GM23338 (cell line): ENCODE measurements around the gene PKHD1. TPM values are rescaled to one million over a fixed set of nuclear protein-coding genes. Genes with fewer than 3 reads are reported as not detected.

Experiments
- ATAC-seq: fragments of 200-7000 bp; cut with Tn5 transposase; 3 replicates; pipeline ENCODE4 v1.9.1; 2020
- DNase-seq: peaks from one replicate; pipeline ENCODE4 v3.0.0-alpha.2; 2015; ENCODE audit warnings: low spot score
- H2AFZ ChIP-seq: fragments of 200-600 bp; sonication (generic); 2 replicates; pipeline ENCODE4 v1.8.0; 2016; ENCODE audit warnings: antibody characterized with exemption, mild to moderate bottlenecking, moderate library complexity
- H3F3A ChIP-seq: fragments of 200-600 bp; sonication (generic); replicated peaks from 2 replicates; pipeline ENCODE4 v1.8.0; 2017; ENCODE audit warnings: antibody characterized with exemption, mixed run types, low read depth
- H3K27ac ChIP-seq: fragments of 200-600 bp; sonication (generic); 2 replicates; pipeline ENCODE4 v1.6.1; 2016; ENCODE audit warnings: low read depth
- H3K27me3 ChIP-seq: fragments of 200-600 bp; sonication (generic); 2 replicates; pipeline ENCODE4 v1.8.0; 2016; ENCODE audit warnings: mild to moderate bottlenecking, mixed run types, moderate library complexity; ENCODE audit not compliant: insufficient read depth
- H3K36me3 ChIP-seq: fragments of 200-600 bp; sonication (generic); 2 replicates; pipeline ENCODE4 v1.8.0; 2016; ENCODE audit warnings: mild to moderate bottlenecking; ENCODE audit not compliant: insufficient read depth
- H3K4me1 ChIP-seq: fragments of 200-600 bp; sonication (generic); 2 replicates; pipeline ENCODE4 v1.8.0; 2016; ENCODE audit warnings: mild to moderate bottlenecking, moderate library complexity; ENCODE audit not compliant: insufficient read depth
- H3K4me2 ChIP-seq: fragments of 200-600 bp; sonication (generic); 2 replicates; pipeline ENCODE4 v1.7.1; 2017; ENCODE audit warnings: mixed run types
- H3K4me3 ChIP-seq: fragments of 200-600 bp; sonication (generic); 2 replicates; pipeline ENCODE4 v1.6.1; 2016; ENCODE audit warnings: mixed run types
- H3K79me2 ChIP-seq: fragments of 200-600 bp; sonication (generic); replicated peaks from 2 replicates; pipeline ENCODE4 v1.8.0; 2017; ENCODE audit warnings: mild to moderate bottlenecking; ENCODE audit not compliant: insufficient read depth
- H3K9me2 ChIP-seq: fragments of 200-600 bp; sonication (generic); 2 replicates; pipeline ENCODE4 v1.8.0; 2017; ENCODE audit not compliant: insufficient read depth
- H4K20me1 ChIP-seq: fragments of 200-600 bp; sonication (generic); replicated peaks from 2 replicates; pipeline ENCODE4 v1.8.0; 2017; ENCODE audit warnings: mild to moderate bottlenecking; ENCODE audit not compliant: insufficient read depth
- H3K27ac Mint-ChIP-seq: 2 replicates; pipeline ENCODE4 v1.8.0; 2020; ENCODE audit warnings: inconsistent platforms, mild to moderate bottlenecking, moderate library complexity, mixed read lengths
- H3K27me3 Mint-ChIP-seq: 3 replicates; pipeline ENCODE4 v1.8.0; 2022; ENCODE audit warnings: low read depth, mild to moderate bottlenecking, moderate library complexity, mixed read lengths, inconsistent platforms; ENCODE audit not compliant: insufficient read depth, poor library complexity
- H3K36me3 Mint-ChIP-seq: 3 replicates; pipeline ENCODE4 v1.8.0; 2021; ENCODE audit warnings: low read depth, mild to moderate bottlenecking, inconsistent platforms, moderate library complexity, mixed read lengths
- H3K4me1 Mint-ChIP-seq: 3 replicates; pipeline ENCODE4 v1.8.0; 2020; ENCODE audit warnings: mild to moderate bottlenecking, inconsistent platforms, mixed read lengths
- H3K4me3 Mint-ChIP-seq: 3 replicates; pipeline ENCODE4 v1.8.0; 2021; ENCODE audit warnings: moderate library complexity, mild to moderate bottlenecking, inconsistent platforms, mixed read lengths
- H3K9me3 Mint-ChIP-seq: 3 replicates; pipeline ENCODE4 v1.8.0; 2020; ENCODE audit warnings: moderate library complexity, mild to moderate bottlenecking, inconsistent platforms, mixed read lengths
- CTCF ChIP-seq, 2 experiments: fragments of 200-600 bp in 1 of 2; sonication (generic) in 1 of 2; conservative IDR thresholded peaks; 2 replicates each; pipeline versions ENCODE4 v1.5.1 to v1.6.1; 2016 to 2017; ENCODE audit warnings: antibody characterized with exemption in 2 of 2, low read depth in 2 of 2, mild to moderate bottlenecking in 2 of 2, moderate library complexity in 1 of 2
- ETS1 ChIP-seq: IDR thresholded peaks from 2 replicates; pipeline ENCODE4 v1.6.1; 2016; ENCODE audit warnings: antibody characterized with exemption
- EZH2 ChIP-seq: fragments of 200-600 bp; sonication (generic); IDR thresholded peaks from one replicate; pipeline ENCODE4 v1.8.0; 2017; ENCODE audit warnings: antibody characterized with exemption, mild to moderate bottlenecking, low read depth; ENCODE audit not compliant: unreplicated experiment
- EZH2phosphoT487 ChIP-seq: fragments of 200-600 bp; sonication (generic); IDR thresholded peaks from one replicate; pipeline ENCODE4 v1.8.1; 2018; ENCODE audit warnings: antibody characterized with exemption; ENCODE audit not compliant: unreplicated experiment
- NANOG ChIP-seq: IDR thresholded peaks from 2 replicates; pipeline ENCODE4 v1.6.1; 2016; ENCODE audit warnings: antibody characterized with exemption, borderline replicate concordance
- POLR2AphosphoS5 ChIP-seq: IDR thresholded peaks from 2 replicates; pipeline ENCODE4 v1.6.1; 2016; ENCODE audit warnings: antibody characterized with exemption, low read depth
- REST ChIP-seq: IDR thresholded peaks from one replicate; pipeline ENCODE4 v1.6.1; 2018; ENCODE audit warnings: antibody characterized with exemption; ENCODE audit not compliant: unreplicated experiment
- STAT1 ChIP-seq: IDR thresholded peaks from one replicate; pipeline ENCODE4 v1.6.1; 2016; ENCODE audit warnings: antibody characterized with exemption; ENCODE audit not compliant: unreplicated experiment
- ZNF114 ChIP-seq: fragments of 250-450 bp; sonication (Bioruptor Pico); IDR thresholded peaks from 2 replicates; pipeline ENCODE4 v1.5.0; 2020; ENCODE audit warnings: mild to moderate bottlenecking, moderate library complexity
- ZNF331 ChIP-seq: fragments of 250-450 bp; sonication (Bioruptor Pico); IDR thresholded peaks from 2 replicates; pipeline ENCODE4 v1.5.0; 2020; ENCODE audit warnings: low read depth, mild to moderate bottlenecking, moderate library complexity
- ZNF462 ChIP-seq: fragments of 250-450 bp; sonication (Bioruptor Pico); IDR thresholded peaks from 2 replicates; pipeline ENCODE4 v1.5.0; 2020; ENCODE audit warnings: mild to moderate bottlenecking, moderate library complexity
- polyA plus RNA-seq: library from polyadenylated mRNA; unstranded; fragments of >200 nt; fragmentation: Nextera tagmentation; extraction: Ambion mirVana; gene quantifications from 2 replicates; pipeline ENCODE4 v1.2.1, GENCODE V29; 2016
- total RNA-seq: library from RNA; depleted of rRNA; stranded (reverse); fragments of >200 nt; shearing (Covaris generic); gene quantifications from 2 replicates; pipeline ENCODE4 v1.2.3, GENCODE V29; 2014

PKHD1 gene
- total and polyA plus RNA-seq, 2 experiments from 2014 or later = 0.03 to 0.07 TPM

GRCh38 chr6:51910851-51911250, 176.6 kb downstream of the PKHD1 start (continued):
- TF ChIP-seq CTCF (conservative IDR thresholded peaks at IDR 0.05; ENCODE audit: low read depth in 2 of 2) (no peak), NANOG (no peak)

GRCh38 chr6:51908243-51908642, 179.2 kb downstream of the PKHD1 start:
- no peaks in the 10 kb centered on the region for H3K27me3 ChIP-seq
- H3K27ac ChIP-seq = no peak overlapping the region
- no peaks in the 10 kb centered on the region for H3K79me2 ChIP-seq
- Mint-ChIP-seq H3K4me3 (no peak overlapping the region), H3K4me1 (peaks cover 11% of the 10 kb centered on the region; the same call in 2 of the 3 replicates), H3K27ac (no peak overlapping the region), H3K9me3 (no peaks in the 10 kb centered on the region), H3K27me3 (no peaks in the 10 kb centered on the region), H3K36me3 (no peaks in the 10 kb centered on the region)
- no peak overlapping the region for H3K4me3 ChIP-seq
- DNase-seq (peak; percentile 14), ATAC-seq (peak; percentile 68)
- no peaks in the 10 kb centered on the region for H4K20me1 ChIP-seq
- no peak overlapping the region for H3K4me2 ChIP-seq
- H2AFZ ChIP-seq = peak overlapping the region; percentile 21; the same call in 1 of the 2 replicates
- H3K9me2 ChIP-seq = no peaks in the 10 kb centered on the region
- no peaks in the 10 kb centered on the region for H3K4me1 ChIP-seq
- H3K36me3 ChIP-seq = no peaks in the 10 kb centered on the region
- H3F3A ChIP-seq = no peaks in the 10 kb centered on the region
- TF ChIP-seq EZH2 = no peak
- TF ChIP-seq EZH2phosphoT487 = no peak
- no peak for TF ChIP-seq POLR2AphosphoS5
- TF ChIP-seq ZNF331 (CRISPR knock-in tag) = no peak
- TF ChIP-seq ETS1 = no peak
- no peak for TF ChIP-seq ZNF462 (CRISPR knock-in tag)
- TF ChIP-seq CTCF (conservative IDR thresholded peaks at IDR 0.05; ENCODE audit: low read depth in 2 of 2) = no peak
- TF ChIP-seq ZNF114 (CRISPR knock-in tag) = no peak
- TF ChIP-seq STAT1 = no peak
- no peak for TF ChIP-seq REST
